HG03196 (cell line): ENCODE results near the gene ZDHHC11B.
"Not testable (repeated sequence)": the region's sequence is repeated elsewhere in the genome, so short reads cannot be mapped to it uniquely, and the experiment has no call there.

Experiments
- ATAC-seq: cut with Tn5 transposase; IDR thresholded peaks from one replicate; pipeline ENCODE4 v1.9.1; 2021; ENCODE audit not compliant: unreplicated experiment

Gene ZDHHC11B

DNA sequence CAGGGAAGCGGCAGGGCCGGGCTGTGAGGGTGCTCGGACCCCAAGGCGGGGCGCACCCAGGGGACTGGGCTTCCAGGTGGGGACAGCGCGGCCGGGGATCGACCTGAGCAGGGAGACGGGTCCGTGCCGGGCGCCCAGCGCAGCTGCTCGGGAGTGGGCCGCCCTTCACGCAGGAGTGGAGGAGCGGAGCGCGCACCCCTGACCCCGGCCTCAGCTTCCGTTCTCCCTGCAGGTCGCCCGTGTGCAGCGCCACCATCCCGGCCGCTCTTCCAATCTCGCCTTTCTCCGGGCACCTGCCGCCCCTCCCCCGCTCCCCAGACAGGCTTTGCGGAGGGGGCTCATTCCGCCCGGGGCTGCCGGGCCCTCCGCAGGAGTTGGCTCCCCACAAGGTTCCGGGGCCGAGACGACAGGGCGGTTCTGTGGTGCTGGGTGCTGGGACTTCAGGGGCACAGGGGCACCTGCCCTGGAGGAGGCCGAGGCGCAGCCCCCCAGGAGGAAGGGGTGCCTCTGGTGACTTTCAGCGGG is 714 bp upstream of the ZDHHC11B start:
- ATAC-seq: not testable (repeated sequence)

DNA sequence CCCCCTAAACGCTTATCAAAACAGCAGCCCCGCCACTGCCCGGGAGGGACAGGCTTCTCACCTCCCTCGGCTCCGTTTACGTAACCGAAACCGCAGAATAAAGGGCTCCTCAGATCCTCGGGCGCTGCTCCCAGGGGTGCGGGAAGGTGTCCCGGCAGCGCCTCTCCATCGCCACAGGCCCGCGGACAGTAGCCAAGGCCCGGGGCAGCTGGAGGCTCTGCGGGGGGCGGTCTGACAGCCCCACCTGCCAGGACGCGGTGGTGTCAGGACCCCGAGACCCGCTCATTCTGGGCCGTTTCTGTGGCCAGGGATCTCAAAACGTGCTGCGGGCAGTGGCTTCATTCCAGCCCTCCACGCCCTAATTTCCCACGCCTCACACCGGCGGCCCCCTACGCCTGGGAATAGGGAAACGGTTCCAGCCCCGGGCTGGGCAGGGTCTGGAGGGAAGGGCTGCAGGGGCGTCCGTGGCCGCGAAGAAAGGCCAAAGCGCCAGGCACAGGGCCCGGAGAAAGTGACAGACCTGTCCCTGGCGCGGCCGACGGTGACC is 575 bp downstream of the ZDHHC11B start:
- ATAC-seq: not testable (repeated sequence)

DNA sequence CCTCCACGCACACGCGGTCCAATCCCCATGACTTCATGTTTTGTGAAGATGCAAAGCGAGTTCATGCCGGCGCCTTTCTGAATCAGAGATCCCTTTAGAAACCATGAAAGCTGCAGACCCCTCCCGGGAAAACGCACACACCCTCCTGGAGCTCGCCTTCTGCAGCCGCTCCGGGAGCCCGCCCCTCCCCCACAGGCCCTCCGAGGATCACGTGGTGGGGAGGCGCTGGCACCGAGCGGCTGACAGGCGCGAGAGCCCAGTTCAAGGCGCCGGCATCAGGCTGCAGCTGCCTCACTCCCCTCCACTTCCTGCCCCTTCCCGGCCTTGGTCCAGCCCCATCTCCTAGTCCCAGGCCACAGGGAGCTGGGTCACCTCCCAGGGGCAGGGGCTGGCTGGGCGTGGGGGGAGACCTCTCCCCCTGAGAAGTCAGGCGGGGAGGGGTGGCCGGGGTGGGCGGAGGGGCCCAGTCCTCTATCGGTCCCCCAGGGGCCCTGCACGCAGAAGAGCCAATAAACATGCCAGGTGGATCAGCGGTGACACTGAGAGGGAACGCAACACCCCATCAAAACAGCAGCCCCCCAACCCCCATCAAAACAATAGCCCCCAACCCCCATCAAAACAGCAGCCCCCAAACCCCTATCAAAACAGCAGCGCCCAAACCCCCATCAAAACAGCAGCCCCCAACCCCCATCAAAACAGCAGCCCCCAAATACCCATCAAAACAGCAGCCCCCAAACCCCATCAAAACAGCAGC is 1.3 kb downstream of the ZDHHC11B start:
- not testable (repeated sequence) for ATAC-seq

DNA sequence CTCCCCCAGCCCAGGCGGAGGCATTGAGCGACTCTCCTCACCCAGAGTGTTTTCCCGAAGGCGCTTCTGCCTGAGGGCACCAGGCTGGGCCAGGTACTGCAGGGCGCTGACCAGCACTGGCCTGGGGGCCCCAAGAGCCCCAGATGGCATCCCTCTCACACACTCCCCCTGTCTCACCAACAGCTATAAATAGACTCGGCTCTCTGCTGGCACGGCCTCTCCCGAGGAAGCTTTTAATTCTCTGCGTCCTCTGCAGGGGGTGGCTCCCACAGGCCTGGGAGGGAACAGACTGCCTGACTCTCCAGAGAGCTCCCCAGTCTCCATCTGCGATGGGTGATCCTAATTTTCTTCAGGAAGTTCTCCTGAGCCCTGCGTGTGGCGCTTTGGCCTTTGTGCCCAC is 2.2 kb downstream of the ZDHHC11B start:
- not testable (repeated sequence) for ATAC-seq

DNA sequence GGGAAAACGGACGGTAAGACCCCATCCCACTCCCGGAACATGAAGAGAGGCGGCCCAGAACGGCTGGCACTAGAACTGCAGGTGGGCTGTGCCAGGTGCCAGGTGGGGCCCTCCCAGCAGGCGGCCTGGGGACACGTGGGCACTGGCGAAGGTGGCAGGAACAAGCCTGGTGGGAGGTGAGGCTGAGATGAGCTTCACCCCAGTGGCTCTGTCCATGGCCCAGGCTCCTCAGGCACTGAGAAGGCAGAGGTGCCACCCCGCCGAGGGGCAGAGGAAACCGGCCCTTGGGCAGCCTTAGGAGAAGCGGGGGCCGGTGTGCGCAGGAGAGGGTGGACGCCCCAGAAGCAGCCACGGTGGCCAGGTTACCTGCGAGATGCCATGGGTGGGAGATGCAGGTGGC is 4.0 kb downstream of the ZDHHC11B start:
- not testable (repeated sequence) for ATAC-seq

DNA sequence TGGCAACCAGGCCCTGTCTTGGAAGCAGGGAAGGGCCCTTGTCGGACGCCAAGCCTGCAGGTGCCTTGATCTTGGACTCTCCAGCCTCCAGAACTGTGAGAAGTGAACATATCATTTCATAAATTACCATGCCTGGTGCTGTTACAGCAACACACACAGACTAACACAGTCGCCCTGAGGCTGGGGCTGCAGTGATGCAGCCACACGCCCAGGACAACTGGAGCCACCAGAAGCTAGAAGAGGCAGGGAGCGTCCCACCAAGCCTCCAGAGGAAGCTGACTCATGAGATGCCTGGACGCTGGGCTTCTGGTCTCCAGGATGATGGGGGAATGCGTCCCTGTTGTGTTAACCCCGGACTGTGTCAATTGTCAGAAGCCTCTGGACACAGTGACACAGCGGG is 5.6 kb downstream of the ZDHHC11B start:
- ATAC-seq: not testable (repeated sequence)

DNA sequence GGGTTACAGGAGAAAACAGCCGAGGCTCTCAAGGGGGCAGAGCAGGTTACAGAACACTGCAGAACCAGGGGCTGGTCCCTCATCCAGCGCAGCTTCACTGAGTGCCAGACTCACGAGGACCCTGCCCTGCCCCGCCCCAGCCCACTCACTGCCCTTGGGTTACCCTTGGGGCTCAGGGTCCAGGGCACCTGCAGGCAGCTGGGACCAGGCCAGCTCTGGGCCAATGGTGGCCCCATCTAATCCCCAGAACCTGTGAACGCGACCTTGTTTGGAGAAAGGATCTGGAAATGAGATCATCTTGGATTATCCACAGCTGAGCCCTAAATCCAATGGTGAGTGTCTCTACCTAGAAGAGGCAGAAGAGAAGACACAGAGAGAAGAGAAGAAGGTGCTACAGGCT is 6.1 kb downstream of the ZDHHC11B start:
- ATAC-seq: not testable (repeated sequence)

DNA sequence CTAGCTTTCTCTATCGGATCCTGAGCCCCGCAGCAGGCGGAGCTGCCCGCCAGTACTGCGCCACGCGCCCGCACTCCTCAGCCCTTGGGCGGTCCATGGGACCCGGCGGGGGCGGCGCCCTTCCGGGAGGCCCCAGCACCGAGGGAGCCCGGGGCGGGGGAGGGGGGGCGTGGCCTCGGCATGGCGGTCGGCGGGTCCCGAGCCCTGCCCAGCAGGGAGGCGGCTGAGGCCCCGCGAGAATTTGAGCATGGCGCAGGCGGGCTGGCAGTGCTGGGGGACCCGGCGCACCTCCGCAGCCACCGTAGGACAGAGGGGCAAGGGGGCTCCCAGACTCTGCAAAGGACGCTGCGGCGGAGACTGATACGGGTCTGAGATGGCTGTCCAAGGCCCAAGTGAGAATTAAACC is 6.8 kb downstream of the ZDHHC11B start:
- ATAC-seq: no peak

DNA sequence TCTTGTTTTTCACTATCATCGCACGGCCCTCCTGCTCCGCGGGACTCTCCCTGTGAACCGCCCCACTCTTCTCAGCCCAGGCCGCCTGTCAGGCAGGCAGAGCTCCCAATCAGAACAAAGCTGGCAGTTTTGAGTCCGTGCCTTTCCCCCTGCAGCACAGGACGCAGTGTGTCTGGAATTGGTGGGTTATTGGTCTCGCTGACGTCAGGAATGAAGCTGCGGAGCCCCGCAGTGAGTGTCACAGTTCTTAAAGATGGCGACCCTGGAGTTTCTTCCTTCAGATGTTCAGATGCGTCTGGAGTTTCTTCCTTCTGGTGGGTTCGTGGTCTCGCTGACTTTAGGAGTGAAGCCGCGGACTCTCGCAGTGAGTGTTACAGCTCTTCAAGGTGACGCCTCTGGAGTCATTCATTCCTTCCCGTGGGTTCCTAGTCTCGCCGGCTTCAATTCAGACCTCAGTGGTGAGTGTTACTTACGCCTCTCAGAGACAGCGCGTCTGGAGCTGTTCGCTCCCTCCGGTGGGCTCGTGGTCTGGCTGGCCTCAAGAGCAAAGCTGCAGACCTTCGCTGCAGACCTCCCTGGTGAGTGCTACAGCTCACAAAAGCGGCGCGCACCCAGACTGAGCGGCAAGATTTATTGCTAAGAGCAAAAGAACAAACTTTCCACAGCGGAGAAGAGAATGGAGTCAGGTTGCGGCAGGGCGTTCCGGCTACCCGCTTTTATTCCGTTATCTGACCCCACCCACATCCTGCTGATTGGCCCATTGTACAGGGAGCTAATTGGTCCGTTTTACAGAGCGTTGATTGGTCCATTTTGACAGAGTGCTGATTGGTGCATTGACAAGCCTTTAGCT is 7.4 kb downstream of the ZDHHC11B start:
- no peak for ATAC-seq

DNA sequence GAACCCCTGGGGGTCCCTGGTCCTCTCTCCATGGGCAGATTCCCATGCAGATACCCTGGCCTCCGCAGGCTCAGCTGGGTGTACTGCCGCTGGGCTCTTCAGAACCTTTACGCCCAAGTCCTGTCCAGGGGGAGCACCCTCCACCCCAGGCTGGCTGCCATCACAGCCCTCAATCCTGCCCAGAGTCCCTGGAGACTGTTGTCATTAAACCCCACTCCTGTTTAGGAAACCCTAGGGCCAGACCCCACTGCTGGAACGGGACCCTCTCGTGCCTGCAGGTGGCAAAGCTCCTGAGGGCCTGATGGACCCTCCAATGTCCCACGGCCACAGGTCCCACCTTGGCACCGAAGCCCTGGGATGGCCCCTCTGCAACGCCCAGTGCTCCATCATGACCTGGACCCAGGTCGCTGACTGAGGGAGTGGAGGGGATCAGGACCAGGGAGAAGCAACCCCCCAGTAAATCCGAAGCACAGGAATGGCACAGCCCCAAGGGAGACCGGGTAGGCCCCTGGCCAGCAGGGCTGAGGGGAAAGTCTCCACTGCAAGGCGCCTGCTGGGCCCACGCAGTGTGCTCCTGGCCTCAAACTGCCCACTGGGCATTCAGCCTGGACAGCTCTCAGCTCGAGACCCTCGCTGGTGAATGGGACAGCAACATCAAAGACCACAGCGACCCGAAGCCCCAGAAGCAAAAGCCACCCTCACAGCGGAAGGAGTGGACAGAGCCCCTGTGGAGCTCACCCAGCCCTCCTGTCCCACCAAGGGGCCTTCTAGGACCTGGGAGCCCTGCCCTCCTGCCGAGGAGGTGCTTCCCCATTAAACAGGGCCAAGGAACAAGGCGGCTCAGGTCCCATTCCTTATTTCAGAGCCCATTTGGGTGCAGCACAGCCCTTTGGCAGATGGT is 8.3 kb downstream of the ZDHHC11B start:
- ATAC-seq: no peak

DNA sequence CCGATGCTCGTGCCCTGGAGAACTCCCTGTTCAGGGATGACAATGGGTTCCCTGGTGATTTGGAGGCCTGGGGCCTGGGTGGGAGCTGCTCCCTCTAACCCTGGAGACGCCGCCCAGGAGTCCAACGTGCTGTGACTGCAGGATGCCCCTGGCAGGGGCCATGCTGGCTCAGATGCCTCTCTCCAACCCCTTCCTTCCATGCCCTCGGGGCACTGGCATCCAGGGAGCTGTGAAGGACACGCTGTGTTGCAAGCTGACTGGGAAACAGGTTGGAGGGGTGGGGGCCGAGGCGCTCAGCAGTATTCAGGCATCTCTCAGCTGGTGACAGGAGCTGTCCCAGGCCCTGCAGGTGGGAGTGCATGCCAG is 9.0 kb downstream of the ZDHHC11B start:
- not testable (repeated sequence) for ATAC-seq

DNA sequence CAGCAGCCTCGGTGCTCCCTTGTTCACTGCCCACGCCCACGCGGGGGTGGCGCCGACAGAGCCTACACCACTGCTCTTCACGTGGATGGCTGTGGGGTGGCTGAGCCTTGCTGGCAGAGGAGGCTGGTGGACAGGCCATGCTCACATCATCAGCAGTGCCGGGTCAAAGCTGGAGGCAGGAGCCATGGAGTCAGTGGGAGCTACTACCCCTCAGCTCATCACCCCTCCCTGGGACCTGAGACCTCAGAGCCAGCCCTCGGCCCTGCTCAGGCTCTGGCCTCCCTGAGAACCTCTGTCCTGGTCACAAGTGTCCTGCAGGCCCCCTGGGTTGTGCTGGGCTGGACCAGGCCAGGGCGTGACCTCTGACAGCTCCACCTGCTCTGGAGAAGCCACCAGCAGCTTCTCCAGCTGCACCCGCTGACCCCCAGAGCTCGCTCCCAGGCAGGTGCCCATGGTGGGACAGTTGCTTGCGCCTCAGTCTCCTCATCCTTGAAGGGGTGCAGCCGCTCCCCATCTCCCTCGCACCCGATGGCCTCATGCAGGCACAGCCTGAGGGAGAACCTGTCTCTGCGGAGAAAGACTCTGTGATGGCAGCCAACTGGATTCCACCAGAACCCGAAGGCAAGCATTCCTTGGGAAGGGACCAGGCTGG is 9.5 kb downstream of the ZDHHC11B start:
- ATAC-seq: not testable (repeated sequence)

DNA sequence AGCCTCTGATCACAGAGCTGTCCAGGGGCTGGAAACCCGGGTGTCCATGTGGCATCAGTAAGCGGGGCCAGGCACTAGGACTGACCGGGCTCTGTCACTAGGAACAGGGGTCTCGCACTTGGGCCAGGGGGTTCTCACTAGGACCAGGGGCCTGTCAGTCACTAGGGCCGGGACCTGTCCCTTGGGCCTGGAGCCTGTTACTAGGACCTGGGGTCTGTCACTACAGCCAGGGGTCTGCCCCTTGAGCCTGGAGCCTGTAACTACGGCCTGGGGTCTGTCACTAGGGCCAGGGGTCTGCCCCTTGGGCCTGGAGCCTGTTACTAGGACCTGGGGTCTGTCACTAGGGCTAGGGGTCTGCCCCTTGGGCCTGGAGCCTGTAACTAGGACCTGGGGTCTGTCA is 10.2 kb downstream of the ZDHHC11B start:
- ATAC-seq: not testable (repeated sequence)

DNA sequence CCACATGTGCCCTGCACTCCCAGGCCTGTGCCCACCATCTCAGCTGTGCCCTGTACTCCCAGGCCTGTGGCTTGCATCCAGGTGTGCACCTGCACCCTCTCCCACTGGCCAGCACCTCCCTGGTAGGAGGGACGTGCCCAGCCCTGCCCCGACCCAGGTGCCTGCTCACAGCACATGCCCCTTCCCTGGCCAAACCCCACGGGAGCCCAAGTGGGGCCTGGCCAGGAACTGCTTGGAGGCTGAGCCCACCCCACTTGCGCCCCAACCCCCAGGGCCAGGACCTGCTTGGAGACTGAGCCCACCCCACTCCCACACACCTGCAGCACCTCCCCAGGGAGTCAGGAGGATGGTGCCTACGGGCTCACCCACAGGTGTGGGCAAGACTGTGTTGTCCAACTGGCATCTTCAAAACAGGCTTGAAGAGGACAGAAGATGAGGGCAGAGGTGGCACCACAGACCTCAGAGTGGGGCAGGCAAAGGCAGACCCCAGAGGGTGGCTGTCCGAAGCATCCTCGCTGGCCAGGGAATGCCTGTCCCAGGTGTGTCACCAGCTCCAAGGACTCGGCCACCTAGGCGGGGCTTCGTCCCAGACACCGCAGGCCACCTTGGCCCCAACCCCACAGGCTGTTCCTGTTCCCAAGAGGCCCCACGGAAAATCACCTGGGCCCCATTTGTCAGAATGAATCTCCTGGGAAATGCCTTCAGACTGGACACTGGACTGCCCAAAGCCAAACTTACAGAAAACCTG is 10.8 kb downstream of the ZDHHC11B start:
- no peak for ATAC-seq

DNA sequence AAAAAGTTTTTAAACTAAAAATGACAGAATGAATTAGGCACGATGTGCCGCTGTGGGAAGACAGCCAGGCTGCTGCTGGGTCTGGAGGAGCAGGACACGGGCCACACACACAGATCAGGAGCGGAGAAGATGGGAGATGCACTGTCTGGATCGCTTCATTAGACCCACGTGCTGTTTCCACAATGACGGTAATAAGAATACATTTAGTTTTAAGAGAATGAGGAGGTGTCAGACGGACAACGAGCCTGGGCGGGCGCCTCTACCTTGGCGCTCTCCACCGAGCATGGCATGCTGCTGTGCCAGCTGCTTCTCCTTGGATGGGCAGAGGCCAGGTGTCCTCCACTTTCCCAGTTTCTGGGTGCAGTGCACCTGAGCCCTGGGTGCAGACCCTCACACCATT is 11.6 kb downstream of the ZDHHC11B start:
- not testable (repeated sequence) for ATAC-seq

DNA sequence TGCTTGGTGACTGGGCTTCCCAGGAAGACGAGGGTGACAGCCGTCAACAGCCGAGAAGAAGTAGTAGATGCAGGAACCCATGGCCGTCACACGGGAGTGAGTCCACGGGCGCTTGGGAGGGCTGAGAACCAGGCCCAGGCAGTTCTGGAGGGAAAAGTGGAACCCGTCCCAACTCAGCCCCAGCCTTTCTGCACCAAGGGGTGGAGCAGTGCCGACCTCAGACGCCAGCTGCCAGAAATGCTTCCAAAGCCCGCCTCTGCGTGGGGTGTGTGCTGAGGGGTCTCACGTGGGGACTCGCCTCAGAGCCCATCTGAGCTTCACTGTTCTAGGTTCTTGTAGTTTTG is 12.0 kb downstream of the ZDHHC11B start:
- not testable (repeated sequence) for ATAC-seq

DNA sequence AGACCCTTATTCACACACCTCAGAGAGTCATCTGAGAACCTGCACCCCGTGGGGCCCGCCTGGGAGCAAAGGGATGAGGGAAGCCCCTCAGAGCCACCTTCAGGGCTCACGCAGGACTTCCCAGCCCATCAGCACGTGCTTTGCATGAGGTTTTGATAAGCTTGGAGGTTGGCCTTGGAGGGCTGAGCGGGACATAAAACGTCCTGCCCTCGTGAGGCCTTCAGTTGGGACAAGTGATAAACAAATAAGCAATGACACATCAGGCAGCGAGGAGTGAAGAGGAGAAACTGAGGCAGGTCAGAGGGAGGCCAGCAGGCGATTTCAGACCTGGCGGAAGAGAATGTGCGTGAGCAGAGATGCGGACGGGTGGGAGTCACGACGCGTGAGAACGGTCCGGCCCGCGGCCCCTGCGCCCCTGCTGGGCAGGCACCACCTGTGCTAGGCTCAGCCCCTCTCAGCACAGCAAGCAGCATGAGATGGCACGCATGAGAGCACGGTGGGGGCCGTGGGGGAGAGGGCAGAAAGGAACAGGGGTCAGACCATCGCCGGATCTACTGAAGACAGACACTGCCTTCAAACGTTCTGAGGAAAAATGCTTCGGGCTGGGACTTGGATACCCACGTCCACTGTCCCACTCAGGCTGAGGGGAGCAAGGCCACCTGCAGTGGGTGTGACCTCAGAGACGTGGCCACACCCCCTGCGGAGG is 12.5 kb downstream of the ZDHHC11B start:
- ATAC-seq: not testable (repeated sequence)

DNA sequence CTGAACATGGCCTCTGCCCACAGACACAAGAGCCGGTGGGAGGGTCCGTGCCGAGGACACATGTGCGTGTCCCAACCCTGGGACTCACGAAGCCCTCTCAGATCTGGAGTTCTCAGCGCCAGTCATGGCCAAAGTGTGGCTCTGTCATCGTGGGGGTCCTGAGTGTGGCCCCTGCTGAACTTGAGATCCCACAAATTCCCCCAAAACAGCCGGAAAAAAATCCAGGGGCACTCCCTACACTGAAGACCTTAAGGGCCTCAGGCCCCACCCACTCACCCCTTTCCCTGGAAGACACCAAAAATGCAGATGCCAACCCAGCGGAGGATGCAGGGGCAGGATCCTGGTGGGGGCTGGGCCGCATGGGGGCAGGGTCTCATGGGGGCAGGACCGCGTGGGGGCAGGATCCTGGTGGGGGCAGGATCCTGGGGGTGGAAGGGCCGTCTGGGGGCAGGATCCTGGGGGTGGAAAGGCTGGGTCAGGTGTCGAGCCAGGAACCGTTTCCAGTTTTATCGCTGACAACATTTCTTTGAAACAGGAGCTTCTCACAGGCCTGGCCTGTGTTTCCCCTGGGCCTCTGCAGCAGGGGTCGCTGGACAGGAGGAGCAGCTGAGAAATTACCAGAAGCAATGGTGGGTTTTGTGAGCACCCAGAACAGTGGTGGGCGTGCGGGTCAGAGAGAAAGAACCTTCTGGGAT is 13.3 kb downstream of the ZDHHC11B start:
- not testable (repeated sequence) for ATAC-seq
